Coronary artery (tissue), 2 donors: ENCODE results near the gene INKA2.
A peak's percentile ranks its signal among the peaks of the same experiment; 100 is the strongest.

Experiments used
- DNase-seq: peaks from one replicate; pipeline ENCODE4 v3.0.0-alpha.2; 2017; ENCODE audit warnings: low spot score
- H3K27ac ChIP-seq, 2 donors: fragments of 200-600 bp; sonication (generic); one replicate each; pipeline ENCODE4 v1.5.1; 2016 to 2019
- H3K4me3 ChIP-seq: fragments of 200-600 bp; sonication (generic); 2 replicates; pipeline ENCODE4 v1.5.1; 2016; ENCODE audit warnings: mild to moderate bottlenecking, moderate library complexity
- CTCF ChIP-seq: fragments of 200-600 bp; sonication (generic); IDR thresholded peaks from one replicate; pipeline ENCODE4 v1.5.1; 2019; ENCODE audit warnings: antibody characterized with exemption

Gene INKA2

GRCh38 chr1:111720274-111720976, 18.8 kb downstream of the INKA2 start:
- no peak for TF ChIP-seq CTCF
- Histone ChIP-seq H3K27ac (peak overlapping the region in 1 of 2 donors; percentile 27), H3K4me3 (no peak overlapping the region)
- no peak for DNase-seq

DNA sequence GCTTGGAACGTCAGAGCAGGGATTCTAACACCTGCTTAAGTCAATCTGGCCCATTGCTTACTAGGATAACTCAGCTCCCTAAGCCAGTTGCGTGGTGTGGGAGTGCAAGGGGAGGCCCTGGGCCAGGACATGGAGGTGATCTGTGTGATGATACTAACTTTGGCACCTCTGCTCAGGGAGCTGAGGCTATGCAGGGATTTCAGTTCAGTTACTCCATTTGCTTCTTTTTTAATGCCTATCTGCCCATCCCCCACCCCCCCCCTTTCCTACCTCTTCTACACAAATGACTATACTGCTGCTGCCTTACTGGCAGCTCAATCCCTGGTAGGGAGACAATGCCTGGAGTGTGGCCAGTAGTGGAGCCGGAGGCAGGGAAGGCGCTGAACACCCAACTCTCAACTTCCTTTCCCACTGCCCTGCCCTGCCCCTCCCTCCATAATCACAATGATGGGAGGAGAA, 19.5 kb downstream of the INKA2 start:
- Histone ChIP-seq H3K27ac (peak overlapping the region in 1 of 2 donors; percentile 27), H3K4me3 (no peak overlapping the region)
- no peak for TF ChIP-seq CTCF
- no peak for DNase-seq

- DNase-seq: no peak
- TF ChIP-seq CTCF: no peak
- Histone ChIP-seq H3K4me3 (no peak overlapping the region), H3K27ac (peak overlapping the region in 1 of 2 donors; percentile 27)
Observed at GRCh38 chr1:111719135-111719534, 20.1 kb downstream of the INKA2 start.

GRCh38 chr1:111717450-111717849, 21.7 kb downstream of the INKA2 start:
- no peak for TF ChIP-seq CTCF
- H3K27ac ChIP-seq: no peak overlapping the region
- no peak for DNase-seq
- no peak overlapping the region for H3K4me3 ChIP-seq

- no peak for TF ChIP-seq CTCF
- DNase-seq: no peak
- H3K27ac ChIP-seq: no peak overlapping the region
- no peak overlapping the region for H3K4me3 ChIP-seq
Observed at GRCh38 chr1:111716333-111716732, 22.9 kb downstream of the INKA2 start.

DNA sequence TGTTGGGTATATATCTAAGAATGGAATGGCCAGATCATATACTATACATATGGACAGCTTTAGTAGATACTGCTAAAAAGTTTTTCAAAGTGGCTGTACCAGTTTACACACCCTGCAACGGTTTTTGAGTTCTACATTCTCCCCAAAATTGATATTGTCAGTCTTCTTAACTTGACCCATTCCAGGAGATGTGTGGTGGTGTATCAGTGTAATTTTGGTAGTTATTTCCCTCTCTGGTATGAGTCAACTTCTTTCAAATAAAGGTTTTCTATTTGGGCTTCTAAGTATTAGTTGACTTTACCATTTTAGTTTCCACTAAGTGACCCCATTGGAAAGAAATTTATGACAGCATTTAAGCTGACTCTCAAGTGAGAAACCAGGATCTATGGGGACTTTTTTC, 29.2 kb downstream of the INKA2 start:
- H3K4me3 ChIP-seq: no peak overlapping the region
- TF ChIP-seq CTCF: no peak
- no peak overlapping the region for H3K27ac ChIP-seq
- DNase-seq: no peak

DNA sequence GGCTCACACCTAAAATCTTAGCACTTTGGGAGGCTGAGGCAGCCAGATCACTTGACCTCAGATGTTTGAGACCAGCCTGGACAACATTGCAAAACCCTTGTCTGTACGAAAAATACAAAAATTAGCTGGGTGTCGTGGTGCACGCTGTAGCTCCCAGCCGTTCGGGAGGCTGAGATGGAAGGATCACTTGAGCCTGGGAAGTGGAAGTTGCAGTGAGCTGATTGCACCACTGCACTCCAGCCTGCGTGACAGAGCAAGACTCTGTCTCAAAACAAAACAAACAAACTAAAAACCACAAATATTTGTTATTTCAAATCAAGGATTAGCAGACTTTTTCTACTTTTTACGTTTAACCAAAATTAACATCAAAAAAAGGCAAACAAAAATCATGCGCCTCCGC, 31.3 kb downstream of the INKA2 start:
- H3K4me3 ChIP-seq: no peak overlapping the region
- DNase-seq: no peak
- TF ChIP-seq CTCF: no peak
- H3K27ac ChIP-seq: no peak overlapping the region
